Heart right ventricle (tissue), 16 donors: Measurements from ENCODE around the gene FAM163B. TPM values are rescaled to one million over a fixed set of nuclear protein-coding genes. Genes with fewer than 3 reads are reported as not detected.
A peak's percentile ranks its signal among the peaks of the same experiment; 100 is the strongest.

ENCODE experiments used
- ATAC-seq, 8 donors: fragments of 200-7000 bp; cut with Tn5 transposase; one replicate each; pipeline ENCODE4 v1.9.1; 2020; ENCODE audit warnings: mild to moderate bottlenecking in 8 of 8, moderate library complexity in 8 of 8, moderate number of reproducible peaks in 1 of 8
- DNase-seq, 2 donors: peaks; one replicate each; pipeline ENCODE4 v3.0.0-alpha.2; 2020
- H3K27ac ChIP-seq, 10 donors: fragments of 200-600 bp; sonication (generic) in 2 of 10; one replicate each; pipeline versions ENCODE4 v1.5.0 to v1.8.0; 2020 to 2022; ENCODE audit warnings: mild to moderate bottlenecking in 3 of 10
- H3K27me3 ChIP-seq, 7 donors: fragments of 200-600 bp; one replicate each; pipeline ENCODE4 v1.8.0; 2021 to 2022; ENCODE audit warnings: mild to moderate bottlenecking in 2 of 7
- H3K36me3 ChIP-seq, 9 donors: fragments of 200-600 bp; sonication (generic) in 1 of 9; one replicate each; pipeline versions ENCODE4 v1.5.0 to v1.8.0; 2020 to 2022; ENCODE audit warnings: mild to moderate bottlenecking in 2 of 9
- H3K4me1 ChIP-seq, 9 donors: fragments of 200-600 bp; sonication (generic) in 1 of 9; one replicate each; pipeline versions ENCODE4 v1.5.0 to v1.8.0; 2020 to 2022; ENCODE audit warnings: mild to moderate bottlenecking in 4 of 9
- H3K4me3 ChIP-seq, 10 donors: fragments of 200-600 bp; sonication (generic) in 2 of 10; one replicate each; pipeline versions ENCODE4 v1.5.0 to v1.8.0; 2020 to 2022; ENCODE audit warnings: mild to moderate bottlenecking in 7 of 10, moderate library complexity in 2 of 10
- H3K9me3 ChIP-seq, 11 donors: fragments of 200-600 bp in 10 of 11; sonication (generic) in 2 of 11; one replicate each; pipeline versions ENCODE4 v1.5.0 to v1.8.0; 2013 to 2022; ENCODE audit warnings: mild to moderate bottlenecking in 2 of 11, control low read depth in 1 of 11, moderate library complexity in 1 of 11
- CTCF ChIP-seq, 9 donors: fragments of 200-600 bp; sonication (generic) in 2 of 9; IDR thresholded peaks; one replicate each; pipeline versions ENCODE4 v1.5.0 to v1.8.0; 2021 to 2022; ENCODE audit warnings: antibody characterized with exemption in 9 of 9, mild to moderate bottlenecking in 5 of 9, moderate library complexity in 1 of 9
- WGBS, 2 donors: extraction: QIAGEN DNeasy Blood & Tissue Kit; methylation state at CpG; one replicate each; pipeline ENCODE4 v1.1.7; 2013; ENCODE audit warnings: inconsistent platforms in 1 of 2; 5-methylcytosine and 5-hydroxymethylcytosine counted together
- intact Hi-C, 10 donors: fragments of 100-400 bp; cut with DNase I; formaldehyde crosslinking; loops; one replicate each; pipeline versions ENCODE4 v1.11.1 to v1.14.2; 2022
- polyA plus RNA-seq, 2 donors: library from polyadenylated mRNA; stranded (reverse); fragments of 200-250 nt; gene quantifications; one replicate each; pipeline ENCODE4 v1.2.3, GENCODE V29; 2013
- total RNA-seq, 10 donors: library from RNA; stranded (reverse); fragmentation: NEBNext Ultra II Directional in 3 of 10; extraction: Animal tissue kit (Norgen Biotek cat#: 25700) in 3 of 10; gene quantifications; one replicate each; pipeline versions ENCODE4 v1.2.1 to v1.2.4, GENCODE V29; 2021 to 2023
- donor health status: Arrhythmogenic right ventricular cardiomyopathy.
- donor health status: ischemic (EF 13 %, LVEDD 7.1; RV severe dilation, severe dysfunction).
- donor health status: healthy with polysubstance abuse.
- donor health status: DM: no; HTN: yes; CAD: no.
- donor health status: DM: no; HTN: no; CAD: no.
- donor health status: ischemic (EF 25% LVEDD 6.9; RV normal size, moderate dysfunction).
- donor health status: ischemic (EF 25% LVEDD 5.7; RV mildly dilated, moderate dysfunction).
- donor health status: healthy.
- donor health status: DM: yes; HTN: yes; CAD: no.
- donor health status: Ischemic cardiomyopathy.
- donor health status: ischemic (EF 35%, LVEDD 5.7; RV mildly dilated, moderate dysfunction).
- donor health status: nonischemic (EF 11% LVEDD 7.7; RV severe dilation, severe dysfunction).
- donor health status: DM: yes; HTN: yes; CAD: no.
- donor health status: PGD.
- donor health status: ischemic (EF 29% LVEDD 5.4; RV normal size, mild dysfunction).
- donor health status: nonischemic (EF 23%, LVEDD 6.1; RV moderate dilation, normal function).

Gene FAM163B
- total and polyA plus RNA-seq, 12 donors, result 0.19 TPM; not detected in 11

GRCh38 chr9:133582501-133583045 lies 26.6 kb downstream of the FAM163B start:
- intact Hi-C loops, result loop anchor here in 3 of 10 donors (5.0 to 10.0 kb wide), 2 partner anchors 50 to 132 kb away; partner anchors contain the start of gene ADAMTSL2 (in 2 of the 3)
- peaks cover 4 to 59% (median 33%) of the 10 kb centered on the region in 9 donors for H3K4me1 ChIP-seq
- peak in 1 of 2 donors; percentile 20 for DNase-seq

GRCh38 chr9:133581513-133582343 lies 27.5 kb downstream of the FAM163B start:
- peak in 6 of 8 donors; percentile 13 to 40 (median 27) for ATAC-seq
- DNase-seq, result peak; percentile 66 to 68
- 59 to 67% methylated on average over 19 of the region's 19 CpGs for WGBS, 2 donors
- no peaks in the 10 kb centered on the region for H3K9me3 ChIP-seq
- peaks cover 0 to 55% (median 34%) of the 10 kb centered on the region in 7 donors for H3K27me3 ChIP-seq
- H3K4me1 ChIP-seq, result peaks cover 4 to 67% (median 40%) of the 10 kb centered on the region in 9 donors
- no peaks in the 10 kb centered on the region for H3K36me3 ChIP-seq
- no peak overlapping the region for H3K4me3 ChIP-seq
- intact Hi-C loops, result loop anchor here in 3 of 10 donors (5.0 to 10.0 kb wide), 2 partner anchors 49 to 133 kb away; partner anchors contain the start of gene ADAMTSL2 (in 2 of the 3)
- H3K27ac ChIP-seq, result peak overlapping the region in 8 of 10 donors; percentile 10 to 67 (median 40)
- no peak for TF ChIP-seq CTCF (IDR thresholded peaks at IDR 0.05)

More at GRCh38 chr9:133582501-133583045, 26.6 kb downstream of the FAM163B start:
- Histone ChIP-seq H3K4me3 (no peak overlapping the region), H3K27me3 (peaks cover 0 to 59% (median 43%) of the 10 kb centered on the region in 7 donors), H3K9me3 (no peaks in the 10 kb centered on the region), H3K27ac (peak overlapping the region in 8 of 10 donors; percentile 10 to 67 (median 40)), H3K36me3 (no peaks in the 10 kb centered on the region)
- TF ChIP-seq CTCF (IDR thresholded peaks at IDR 0.05), result no peak
- WGBS, 2 donors, result 90 to 92% methylated on average over 14 of the region's 14 CpGs
- ATAC-seq, result no peak

GRCh38 chr9:133581011-133581410 lies 28.2 kb downstream of the FAM163B start:
- intact Hi-C loops, result loop anchor here in 3 of 10 donors (5.0 to 10.0 kb wide), 2 partner anchors 49 to 134 kb away; partner anchors contain the start of gene ADAMTSL2 (in 2 of the 3)
- Histone ChIP-seq H3K4me3 (no peak overlapping the region), H3K9me3 (no peaks in the 10 kb centered on the region), H3K27ac (peak overlapping the region in 5 of 10 donors; percentile 15 to 58 (median 28)), H3K4me1 (peaks cover 6 to 72% (median 44%) of the 10 kb centered on the region in 9 donors), H3K36me3 (no peaks in the 10 kb centered on the region), H3K27me3 (peaks cover 0 to 55% (median 28%) of the 10 kb centered on the region in 7 donors)
- DNase-seq (no peak), ATAC-seq (no peak)
- 76 to 80% methylated on average over 4 of the region's 4 CpGs for WGBS, 2 donors
- TF ChIP-seq CTCF (IDR thresholded peaks at IDR 0.05), result no peak

- Histone ChIP-seq H3K27me3 (peaks cover 0 to 55% (median 26%) of the 10 kb centered on the region in 7 donors), H3K4me1 (peaks cover 6 to 72% (median 40%) of the 10 kb centered on the region in 9 donors), H3K36me3 (no peaks in the 10 kb centered on the region), H3K4me3 (no peak overlapping the region), H3K27ac (no peak overlapping the region), H3K9me3 (no peaks in the 10 kb centered on the region)
- WGBS, 2 donors, result 77 to 81% methylated on average over 6 of the region's 6 CpGs
- no peak for TF ChIP-seq CTCF (IDR thresholded peaks at IDR 0.05)
- ATAC-seq, result no peak
- intact Hi-C loops, result loop anchor here in 3 of 10 donors (5.0 to 10.0 kb wide), 2 partner anchors 48 to 134 kb away; partner anchors contain the start of gene ADAMTSL2 (in 2 of the 3)
- DNase-seq, result no peak
These were observed 28.8 kb downstream of the FAM163B start for GRCh38 chr9:133580419-133580738.
